ENCODE results near the gene UBTF.
A peak's percentile ranks its signal among the peaks of the same experiment; 100 is the strongest.

The UBTF gene

GRCh38 chr17:44219616-44220212 is at the start of gene UBTF:
Gene UBTF, minus strand, starts transcription at chr17:44219675. Its CDS starts 1,446 bp downstream, at chr17:44218229.
- peak; percentile 67 to 77 for DNase-seq

- DNase-seq, result no peak
These were observed 49.4 kb upstream of the UBTF start for GRCh38 chr17:44268709-44269534.

- no peak for DNase-seq
These were observed 48.5 kb upstream of the UBTF start, which contains the start of gene SLC4A1 for GRCh38 chr17:44267818-44268490. Gene SLC4A1, minus strand, starts transcription at chr17:44268135. Its CDS starts 5,269 bp downstream, at chr17:44262866.

GRCh38 chr17:44267165-44267455 is 47.6 kb upstream of the UBTF start:
- no peak for DNase-seq

- DNase-seq, result no peak
These were observed 47.1 kb upstream of the UBTF start for GRCh38 chr17:44266402-44267164.

- no peak for DNase-seq
These were observed 43.9 kb upstream of the UBTF start for GRCh38 chr17:44263345-44263902.

GRCh38 chr17:44262654-44263225 is 43.3 kb upstream of the UBTF start:
- DNase-seq, result no peak

GRCh38 chr17:44260296-44260695 is 40.8 kb upstream of the UBTF start:
- no peak for DNase-seq

GRCh38 chr17:44258811-44259351 is 39.4 kb upstream of the UBTF start:
- no peak for DNase-seq

- DNase-seq, result no peak
These were observed 38.6 kb upstream of the UBTF start for GRCh38 chr17:44257815-44258760.

GRCh38 chr17:44256671-44257070 is 37.2 kb upstream of the UBTF start:
- DNase-seq, result no peak

GRCh38 chr17:44255915-44256314 is 36.4 kb upstream of the UBTF start:
- DNase-seq, result no peak

GRCh38 chr17:44254361-44255095 is 35.1 kb upstream of the UBTF start:
- DNase-seq, result no peak

- DNase-seq, result no peak
These were observed 33.5 kb upstream of the UBTF start for GRCh38 chr17:44253006-44253405.

GRCh38 chr17:44251062-44251461 is 31.6 kb upstream of the UBTF start:
- DNase-seq, result no peak

- no peak for DNase-seq
These were observed 30.2 kb upstream of the UBTF start for GRCh38 chr17:44249501-44250246.

GRCh38 chr17:44247876-44248736 is 28.6 kb upstream of the UBTF start:
- no peak for DNase-seq

- no peak for DNase-seq
These were observed 28.0 kb upstream of the UBTF start for GRCh38 chr17:44247440-44247841.

All from activated T-cell treated with anti-CD3 and anti-CD28 coated beads, Interleukin-2, amount 50 U/mL, for 48 hours (primary cell).